Neural cell (in vitro differentiated cells): ENCODE data around the gene GPAM.

Experiments
- EP300 ChIP-seq: fragments of 450-650 bp; conservative IDR thresholded peaks from 2 replicates; pipeline ENCODE4 v1.6.1; 2014; ENCODE audit warnings: antibody characterized with exemption, mild to moderate bottlenecking, moderate library complexity; ENCODE audit not compliant: poor library complexity, severe bottlenecking
- EZH2 ChIP-seq: fragments of 200-600, 300-800 bp; shearing (Covaris generic), sonication (generic); IDR thresholded peaks from 2 replicates; pipeline ENCODE4 v1.6.1; 2014; ENCODE audit warnings: antibody characterized with exemption, low read length, borderline replicate concordance, mild to moderate bottlenecking; ENCODE audit not compliant: insufficient read depth, poor library complexity, severe bottlenecking
- MXI1 ChIP-seq: fragments of 450-650 bp; conservative IDR thresholded peaks from 2 replicates; pipeline ENCODE4 v1.6.1; 2014; ENCODE audit warnings: antibody characterized with exemption, mild to moderate bottlenecking; ENCODE audit not compliant: poor library complexity, severe bottlenecking
- SMC3 ChIP-seq: fragments of 450-650 bp; conservative IDR thresholded peaks from 2 replicates; pipeline ENCODE4 v1.6.1; 2014; ENCODE audit warnings: antibody characterized with exemption, mild to moderate bottlenecking, moderate library complexity; ENCODE audit not compliant: poor library complexity
- TF ChIP-seq, protein P1 (sequence below): fragments of 450-650 bp; IDR thresholded peaks from 2 replicates; pipeline ENCODE4 v1.5.1; 2014; ENCODE audit warnings: antibody characterized with exemption, mild to moderate bottlenecking, moderate library complexity; ENCODE audit not compliant: poor library complexity, severe bottlenecking

DNA sequence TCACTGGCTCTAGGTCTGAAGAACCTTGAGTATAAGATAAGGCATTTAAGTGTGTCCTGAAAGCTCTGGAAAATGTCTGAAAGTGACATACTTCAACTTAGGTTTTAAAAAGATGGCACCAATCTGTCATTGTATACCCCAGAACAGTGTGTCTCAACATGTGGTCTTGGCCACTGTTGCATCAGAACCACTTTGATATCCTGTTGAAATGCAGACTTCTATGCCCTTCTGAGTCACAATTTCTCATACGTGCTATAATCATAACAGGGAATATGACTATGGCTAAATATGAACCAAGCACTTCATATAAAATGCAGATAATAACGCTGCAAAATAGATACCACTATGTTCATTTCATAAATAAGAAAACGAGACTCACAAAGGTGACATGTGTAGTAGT is 38.0 kb upstream of the GPAM start:
- TF ChIP-seq SMC3 (no peak), MXI1 (no peak), EP300 (no peak), EZH2 (no peak)
- TF ChIP-seq, protein P1, sequence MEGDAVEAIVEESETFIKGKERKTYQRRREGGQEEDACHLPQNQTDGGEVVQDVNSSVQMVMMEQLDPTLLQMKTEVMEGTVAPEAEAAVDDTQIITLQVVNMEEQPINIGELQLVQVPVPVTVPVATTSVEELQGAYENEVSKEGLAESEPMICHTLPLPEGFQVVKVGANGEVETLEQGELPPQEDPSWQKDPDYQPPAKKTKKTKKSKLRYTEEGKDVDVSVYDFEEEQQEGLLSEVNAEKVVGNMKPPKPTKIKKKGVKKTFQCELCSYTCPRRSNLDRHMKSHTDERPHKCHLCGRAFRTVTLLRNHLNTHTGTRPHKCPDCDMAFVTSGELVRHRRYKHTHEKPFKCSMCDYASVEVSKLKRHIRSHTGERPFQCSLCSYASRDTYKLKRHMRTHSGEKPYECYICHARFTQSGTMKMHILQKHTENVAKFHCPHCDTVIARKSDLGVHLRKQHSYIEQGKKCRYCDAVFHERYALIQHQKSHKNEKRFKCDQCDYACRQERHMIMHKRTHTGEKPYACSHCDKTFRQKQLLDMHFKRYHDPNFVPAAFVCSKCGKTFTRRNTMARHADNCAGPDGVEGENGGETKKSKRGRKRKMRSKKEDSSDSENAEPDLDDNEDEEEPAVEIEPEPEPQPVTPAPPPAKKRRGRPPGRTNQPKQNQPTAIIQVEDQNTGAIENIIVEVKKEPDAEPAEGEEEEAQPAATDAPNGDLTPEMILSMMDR, result no peak
